ENCODE measurements around the gene FUOM.
A peak's percentile ranks its signal among the peaks of the same experiment; 100 is the strongest.

Gene FUOM, protein sequence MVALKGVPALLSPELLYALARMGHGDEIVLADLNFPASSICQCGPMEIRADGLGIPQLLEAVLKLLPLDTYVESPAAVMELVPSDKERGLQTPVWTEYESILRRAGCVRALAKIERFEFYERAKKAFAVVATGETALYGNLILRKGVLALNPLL

DNA sequence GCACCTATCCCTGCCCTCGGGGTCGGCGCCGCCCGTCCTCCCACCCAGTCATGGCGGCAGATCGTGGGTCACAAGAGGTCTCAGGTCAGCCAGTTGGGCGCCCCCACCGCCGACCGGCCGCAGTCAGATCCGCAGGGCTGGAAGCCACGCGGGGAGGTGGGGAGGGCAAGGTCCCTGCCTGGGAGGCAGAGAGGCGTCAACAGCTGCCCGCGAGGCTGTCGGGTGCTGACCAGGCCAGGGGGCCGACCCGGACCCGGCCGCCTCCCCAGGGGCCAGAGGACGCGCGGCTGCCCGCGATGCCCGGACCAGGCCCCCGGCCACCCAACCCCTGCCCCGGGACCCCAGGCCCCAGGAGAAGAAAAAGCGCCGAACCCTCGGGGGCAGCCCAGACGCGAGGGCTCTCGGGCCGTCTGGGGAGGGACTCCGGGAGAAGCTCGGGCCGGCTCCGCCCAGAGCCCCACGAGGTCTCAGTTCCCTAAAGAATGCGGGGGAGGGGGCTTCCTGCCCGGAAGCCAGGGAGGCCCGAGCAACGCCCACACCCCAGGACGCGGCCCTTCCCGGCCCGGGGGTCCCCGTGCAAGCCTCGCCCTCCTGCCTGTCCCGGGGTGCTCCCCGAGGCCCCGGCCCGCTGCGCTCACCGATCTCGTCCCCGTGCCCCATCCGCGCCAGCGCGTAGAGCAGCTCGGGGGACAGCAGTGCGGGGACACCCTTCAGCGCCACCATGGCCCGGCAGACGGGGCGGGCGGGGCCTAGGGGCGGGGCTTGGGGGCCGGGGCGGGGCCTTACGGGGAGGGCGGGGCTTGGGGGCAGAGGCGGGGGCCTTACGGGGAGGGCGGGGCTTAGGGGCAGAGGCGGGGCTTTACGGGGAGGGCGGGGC lies at the start of gene FUOM:
FUOM (minus strand) TSS at position 735 of the 877 bp plus-strand sequence; CDS start at position 723, 12 bp downstream.
- no peak for DNase-seq

DNA sequence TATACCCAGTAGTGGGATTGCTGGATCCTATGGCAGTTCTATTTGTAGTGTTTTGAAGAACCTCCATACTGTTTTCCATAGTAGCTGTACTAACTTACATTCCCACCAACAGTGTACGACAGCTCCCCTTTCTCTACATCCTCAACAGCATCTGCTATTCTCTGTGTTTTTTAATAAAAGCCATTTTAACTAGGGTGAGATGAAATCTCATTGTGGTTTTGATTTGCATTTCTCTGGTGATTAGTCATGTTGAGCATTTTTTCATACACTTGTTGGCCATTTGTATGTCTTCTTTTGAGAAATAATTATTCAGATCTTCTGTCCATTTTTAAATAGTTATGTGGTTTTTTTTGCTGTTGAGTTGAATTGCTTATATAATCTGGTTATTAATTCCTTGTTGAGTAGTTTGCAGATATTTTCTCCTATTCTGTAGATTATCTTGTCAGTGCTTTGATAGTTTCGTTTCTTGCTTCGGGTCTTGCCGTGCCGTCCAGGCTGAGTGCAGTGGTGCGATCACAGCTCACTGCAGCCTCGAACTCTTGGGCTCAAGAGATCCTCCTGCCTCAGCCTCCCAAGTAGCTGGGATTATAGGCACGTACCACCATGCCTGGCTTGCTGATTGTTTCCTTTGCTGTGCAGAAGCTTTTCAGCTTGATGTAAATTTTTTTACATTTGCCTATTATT lies 48.2 kb upstream of the FUOM start:
- no peak for DNase-seq

DNA sequence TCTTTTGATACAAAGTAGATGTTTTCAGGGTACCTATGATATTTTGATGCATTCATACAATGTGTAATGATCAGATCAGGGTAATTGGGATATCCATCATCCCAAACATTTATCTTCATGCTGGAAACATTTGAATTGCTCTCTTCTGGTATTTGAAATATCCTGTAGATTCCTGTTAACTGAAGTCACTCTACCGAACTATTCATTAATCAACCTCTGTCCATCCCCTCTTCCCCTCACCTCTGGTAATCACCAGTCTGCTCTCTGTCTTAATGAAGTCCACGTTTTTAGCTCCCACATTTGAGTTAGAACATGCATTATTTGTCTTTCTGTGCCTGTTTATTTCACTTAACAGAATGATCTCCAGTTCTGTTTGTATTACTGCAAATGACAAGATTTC lies 47.5 kb upstream of the FUOM start:
- DNase-seq = no peak

DNA sequence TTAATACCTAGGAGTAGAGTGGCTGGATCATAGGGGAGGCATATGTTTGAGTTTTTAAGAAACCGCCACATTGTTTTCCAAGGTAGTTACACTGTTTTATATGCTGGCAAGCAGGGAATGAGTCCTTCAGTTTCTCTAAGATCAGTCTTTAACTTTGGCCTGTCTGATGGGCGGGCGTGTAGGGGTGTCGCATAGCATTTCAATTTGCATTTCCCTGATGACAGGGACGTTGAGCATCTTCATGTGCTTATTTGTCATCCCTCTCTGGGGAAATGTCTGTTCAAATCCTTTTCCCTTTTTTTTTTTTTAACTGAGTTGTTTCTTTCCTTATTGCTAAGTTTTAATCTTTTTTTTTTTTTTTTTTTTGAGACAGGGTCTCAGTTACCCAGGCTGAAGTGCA lies 46.0 kb upstream of the FUOM start:
- no peak for DNase-seq

DNA sequence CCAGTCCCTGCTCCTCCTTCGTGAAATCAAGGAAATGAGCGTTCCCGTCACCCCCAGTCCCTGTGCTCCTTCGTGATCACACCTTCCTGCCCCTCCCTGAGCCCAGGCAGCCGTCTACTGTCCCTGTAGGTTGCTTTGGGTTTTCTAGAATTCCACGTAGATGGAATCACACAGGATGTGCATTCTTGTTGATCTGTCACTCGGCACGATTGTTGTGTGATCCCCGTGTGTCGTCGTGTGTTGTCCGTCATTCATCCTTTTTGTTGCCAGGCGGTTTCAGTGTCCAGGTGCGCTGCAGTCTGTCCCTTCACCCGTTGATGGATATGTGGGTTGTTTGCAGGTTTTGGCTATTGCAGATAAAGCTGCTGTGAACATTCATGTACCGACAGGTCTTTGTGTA lies 45.5 kb upstream of the FUOM start:
- no peak for DNase-seq

DNA sequence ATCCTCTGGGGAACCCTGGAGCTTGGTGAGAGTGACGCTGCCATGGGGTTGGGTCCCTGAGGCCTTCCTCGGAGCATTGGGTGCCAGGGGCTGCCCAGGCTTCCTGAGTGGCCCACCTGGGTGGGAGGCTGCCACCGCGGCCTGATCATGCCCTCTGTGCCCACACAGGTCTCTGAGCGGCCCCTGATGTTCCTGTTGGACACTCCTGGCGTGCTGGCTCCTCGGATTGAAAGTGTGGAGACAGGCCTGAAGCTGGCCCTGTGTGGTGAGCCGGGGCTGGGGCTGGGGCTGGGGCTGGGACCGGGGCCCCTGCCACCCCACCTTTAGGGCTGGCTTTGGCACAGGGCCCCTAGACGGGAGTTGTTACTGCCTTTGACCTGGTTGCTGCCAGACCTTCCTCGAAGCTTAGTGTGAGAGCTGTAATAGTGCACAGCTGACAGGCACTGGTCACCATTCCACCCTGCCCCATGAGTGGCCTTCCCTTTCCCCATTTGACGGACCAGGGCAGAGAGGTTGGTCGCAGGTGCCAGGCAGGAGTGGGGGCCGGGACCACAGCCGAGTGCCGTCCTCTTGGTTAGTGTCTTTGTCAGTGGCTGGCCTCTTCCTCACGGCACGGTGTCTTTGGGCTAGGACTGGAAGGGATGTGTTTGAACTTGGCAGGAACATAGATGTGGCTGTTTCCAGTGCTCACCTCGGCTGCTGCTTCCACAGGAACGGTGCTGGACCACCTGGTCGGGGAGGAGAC lies 44.3 kb upstream of the FUOM start:
- DNase-seq = no peak

DNA sequence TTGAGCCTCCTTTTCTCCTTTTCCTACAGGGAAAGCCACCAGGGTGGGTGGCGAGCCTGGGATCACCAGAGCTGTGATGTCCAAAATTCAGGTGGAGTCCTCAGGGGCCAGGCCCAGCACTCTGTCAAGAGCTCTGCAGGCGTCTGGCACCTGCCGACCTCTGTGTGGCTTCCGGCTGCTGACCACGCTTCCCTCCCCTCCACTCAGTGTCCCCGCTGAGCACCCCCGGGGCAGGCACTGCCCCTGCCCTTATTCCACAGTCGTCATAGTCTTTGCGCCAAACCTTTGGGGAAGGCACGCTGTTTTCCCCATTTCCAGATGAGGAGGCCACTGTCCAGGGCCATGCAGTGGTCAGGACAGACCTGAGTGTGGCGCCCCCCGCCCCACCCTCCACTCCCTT lies 43.7 kb upstream of the FUOM start:
- DNase-seq = no peak

DNA sequence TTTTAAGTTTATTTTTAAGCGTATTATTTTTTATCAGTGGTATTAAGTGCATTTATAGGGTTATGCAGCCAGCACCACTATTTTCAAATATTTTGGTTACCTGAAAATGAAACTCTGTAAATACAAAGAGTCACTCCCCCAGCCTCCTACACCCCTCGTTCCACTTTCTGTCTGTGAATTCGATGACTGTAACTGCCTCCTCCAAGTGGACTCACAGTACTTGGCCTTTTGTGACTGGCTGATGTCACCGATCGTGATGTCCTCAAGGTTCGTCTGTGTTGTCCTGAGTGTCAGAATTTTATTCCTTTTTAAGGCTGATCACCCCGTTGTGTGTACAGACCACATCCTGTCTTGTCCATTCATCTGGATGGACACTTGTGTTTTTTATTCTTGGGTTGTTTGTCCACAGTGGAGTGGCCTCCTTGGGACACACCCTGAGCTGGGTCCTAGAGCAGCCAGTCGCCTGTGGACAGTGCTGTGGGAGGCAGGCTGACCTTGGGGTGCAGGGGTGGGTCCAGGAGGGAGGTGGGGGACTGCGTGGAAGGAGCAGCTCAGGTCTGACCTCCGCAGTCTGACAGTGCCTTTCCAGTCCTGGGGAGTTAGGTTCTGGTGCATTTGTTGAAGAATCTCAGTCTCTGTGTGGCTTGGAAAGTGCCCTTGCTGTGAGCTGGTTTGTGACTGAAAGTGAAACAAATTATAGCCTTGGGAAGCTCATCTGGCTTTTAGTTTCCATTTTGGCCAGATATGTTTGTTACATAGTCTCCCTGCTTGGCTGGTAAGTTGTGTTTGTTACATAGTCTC lies 43.0 kb upstream of the FUOM start:
- no peak for DNase-seq

DNA sequence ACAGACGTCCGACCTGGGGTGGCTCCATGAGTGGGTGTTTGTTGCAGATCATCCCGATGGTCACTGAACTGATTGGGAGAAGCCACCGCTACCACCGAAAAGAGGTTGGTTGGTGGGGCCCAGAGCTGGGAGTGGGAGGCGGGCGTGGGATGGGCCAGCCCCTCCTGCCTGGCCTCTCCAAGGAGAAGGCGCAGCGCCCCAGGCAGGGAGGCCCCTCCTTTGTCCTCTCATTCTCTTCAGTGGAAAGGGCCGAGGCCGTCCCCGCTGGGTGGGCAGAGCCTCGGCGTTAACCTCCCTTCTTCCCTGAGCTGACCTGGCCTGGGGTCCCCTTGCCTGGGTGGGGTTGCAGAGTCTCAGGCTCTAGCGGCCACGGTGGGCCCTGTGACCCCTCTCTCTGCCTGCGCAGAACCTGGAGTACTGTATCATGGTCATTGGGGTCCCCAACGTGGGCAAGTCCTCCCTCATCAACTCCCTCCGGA lies 41.3 kb upstream of the FUOM start:
- DNase-seq = no peak

DNA sequence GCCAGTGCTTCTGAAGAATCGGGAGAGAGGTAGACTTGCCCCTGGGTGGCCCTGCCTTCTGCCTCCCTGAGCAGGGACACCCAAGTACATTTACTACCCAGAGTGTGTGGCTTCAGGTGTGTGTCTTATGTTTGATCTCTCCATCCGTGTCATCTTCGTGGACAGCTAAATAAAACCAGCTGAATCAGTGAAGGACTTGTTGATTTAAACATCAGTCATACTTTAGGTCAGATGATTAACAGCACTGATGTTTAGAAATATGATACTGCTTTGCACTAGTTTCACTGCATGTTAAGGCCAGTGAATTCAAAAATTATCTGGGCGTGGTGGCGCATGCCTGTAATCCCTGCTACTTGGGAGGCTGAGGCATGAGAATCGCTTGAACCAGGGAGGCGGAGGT lies 40.1 kb upstream of the FUOM start:
- DNase-seq = no peak

DNA sequence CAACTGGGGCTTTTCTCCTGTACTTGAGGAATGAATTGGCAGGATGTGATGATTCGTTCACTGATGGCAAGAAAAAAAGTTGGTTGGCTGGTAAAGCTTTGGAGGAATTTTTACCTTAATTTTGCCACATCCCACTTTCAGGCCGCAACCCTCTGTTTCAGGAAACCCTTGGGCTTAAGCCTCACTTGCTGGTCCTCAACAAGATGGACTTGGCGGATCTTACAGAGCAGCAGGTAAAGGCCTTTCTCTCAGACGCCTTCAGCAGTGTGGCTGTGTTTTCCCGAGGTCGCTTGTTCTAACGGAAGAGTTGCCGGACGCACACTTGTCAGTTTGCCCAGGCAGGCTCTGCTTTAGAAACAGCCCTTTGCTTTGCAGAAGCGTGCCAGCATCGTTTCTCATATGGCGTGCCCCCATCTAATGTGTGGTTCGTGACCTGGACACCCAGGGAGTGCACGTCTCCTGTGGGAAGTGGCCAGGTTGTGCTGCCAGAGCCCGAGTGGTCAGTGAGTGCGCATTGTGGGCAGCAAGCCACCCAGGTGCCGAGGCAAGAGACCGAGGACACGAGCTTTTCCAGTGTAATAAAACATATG lies 38.3 kb upstream of the FUOM start:
- no peak for DNase-seq

DNA sequence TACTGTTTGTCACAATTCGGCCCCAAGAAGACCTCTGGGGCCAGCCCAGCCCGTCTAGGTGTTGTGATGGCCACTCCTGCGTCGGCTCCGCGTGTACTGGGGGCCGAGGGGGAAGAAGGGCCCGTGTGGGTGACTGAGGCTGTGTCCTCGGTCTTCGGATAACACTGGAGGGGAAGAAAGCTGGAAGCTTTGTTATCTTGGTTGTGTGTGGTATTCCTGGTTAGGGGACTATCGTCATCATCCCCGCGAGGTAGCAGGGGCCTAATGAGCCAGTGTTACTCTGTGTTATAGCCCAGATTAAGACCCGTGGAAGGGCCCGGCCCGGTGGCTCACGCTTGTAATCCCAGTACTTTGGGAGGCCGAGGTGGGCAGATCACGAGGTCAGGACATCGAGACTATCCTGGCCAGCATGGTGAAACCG lies 37.0 kb upstream of the FUOM start:
- no peak for DNase-seq

DNA sequence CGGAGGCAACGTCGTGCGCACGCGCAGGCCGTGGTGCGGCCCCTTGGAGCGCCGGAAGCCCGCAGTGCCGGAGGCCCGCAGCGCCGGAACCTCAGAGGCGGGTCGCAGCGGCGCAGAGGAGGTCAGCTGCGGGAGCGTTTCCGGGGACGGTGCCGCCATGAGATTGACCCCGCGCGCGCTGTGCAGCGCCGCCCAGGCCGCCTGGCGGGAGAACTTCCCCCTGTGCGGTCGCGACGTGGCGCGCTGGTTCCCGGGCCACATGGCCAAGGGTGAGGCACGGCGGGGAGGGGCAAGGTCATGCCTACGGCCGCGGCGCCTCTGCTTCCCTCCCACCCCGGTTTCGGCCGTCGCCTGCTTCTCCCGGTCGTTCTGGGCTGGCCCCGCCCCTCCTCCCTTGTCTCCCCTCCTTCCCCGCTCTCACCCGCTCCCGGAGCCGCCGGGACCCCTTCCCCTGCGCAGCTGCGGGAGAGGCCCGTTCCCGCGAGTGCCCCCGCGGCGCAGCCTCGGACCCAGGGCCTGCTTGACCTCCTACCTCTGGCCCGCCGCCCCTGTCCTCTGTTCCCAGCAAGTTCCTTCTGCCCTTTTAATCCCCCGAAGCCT lies 36.3 kb upstream of the FUOM start, which contains the start of gene MTG1:
MTG1 (plus strand) TSS at position 94 of the 600 bp plus-strand sequence; CDS start at position 158, 64 bp downstream.
- peak; percentile 63 for DNase-seq

DNA sequence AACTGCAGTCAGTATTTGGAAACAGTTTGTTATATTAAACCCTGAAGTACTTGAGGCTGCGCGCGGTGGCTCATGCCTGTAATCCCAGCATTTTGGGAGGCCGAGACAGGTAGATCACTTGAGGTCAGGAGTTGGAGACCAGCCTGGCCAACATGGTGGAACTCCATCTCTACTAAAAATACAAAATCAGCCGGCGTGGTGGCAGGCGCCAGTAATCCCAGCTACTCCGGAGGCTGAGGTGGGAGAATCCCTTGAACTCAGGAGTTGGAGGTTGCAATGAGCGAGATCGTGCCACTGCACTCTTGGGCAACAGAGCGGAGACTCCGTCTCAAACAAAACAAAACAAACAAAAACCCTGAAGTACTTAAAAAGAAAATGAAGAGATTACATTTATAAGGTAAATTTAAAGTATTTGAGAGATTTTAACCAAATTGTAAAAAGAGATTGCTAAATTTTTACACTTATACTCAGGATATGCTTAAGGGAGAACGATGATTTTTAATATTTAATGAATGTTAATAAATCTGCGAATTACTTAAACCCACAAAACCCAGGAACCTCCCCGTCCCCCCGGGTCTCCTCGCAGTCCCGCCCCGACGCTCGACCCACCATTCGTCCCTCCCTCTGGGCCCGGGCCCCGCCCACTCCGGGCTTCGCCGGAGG lies 35.7 kb upstream of the FUOM start:
- DNase-seq = no peak

DNA sequence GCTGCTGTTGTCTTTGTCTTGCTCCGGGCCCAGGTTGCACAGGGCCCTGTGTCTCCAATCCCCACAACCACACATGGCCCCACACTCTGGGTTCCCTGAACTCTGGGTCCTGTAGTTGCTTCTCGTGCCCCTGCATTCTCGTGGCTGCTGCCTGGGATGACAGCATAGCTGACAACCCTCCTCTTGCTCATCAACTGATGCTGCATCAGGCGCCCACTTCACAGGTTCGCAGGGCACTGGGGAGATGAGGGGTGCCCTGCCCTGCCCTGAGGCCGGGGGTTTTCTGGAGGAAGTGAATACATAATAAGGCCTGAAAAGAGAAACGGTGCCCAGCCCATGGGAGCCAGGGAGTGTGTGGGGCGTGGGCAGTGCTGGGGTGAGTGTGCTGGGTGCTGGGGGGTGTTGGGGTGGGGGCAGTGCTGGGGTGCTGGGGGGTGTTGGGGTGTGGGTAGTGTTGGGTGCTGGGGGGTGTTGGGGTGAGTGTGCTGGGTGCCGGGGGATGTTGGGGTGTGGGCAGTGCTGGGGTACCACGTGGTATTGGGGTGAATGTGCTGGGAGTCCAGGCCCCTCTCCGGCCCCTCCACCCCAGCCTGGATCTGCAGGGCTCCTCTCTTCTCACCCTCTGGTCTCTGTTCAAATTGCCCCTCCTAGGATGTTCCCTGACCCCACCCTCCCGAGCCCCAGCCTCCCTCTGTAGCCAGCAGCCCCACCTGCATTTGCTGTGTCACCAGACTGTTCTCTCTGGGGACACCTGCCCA lies 34.1 kb upstream of the FUOM start:
- DNase-seq = no peak

DNA sequence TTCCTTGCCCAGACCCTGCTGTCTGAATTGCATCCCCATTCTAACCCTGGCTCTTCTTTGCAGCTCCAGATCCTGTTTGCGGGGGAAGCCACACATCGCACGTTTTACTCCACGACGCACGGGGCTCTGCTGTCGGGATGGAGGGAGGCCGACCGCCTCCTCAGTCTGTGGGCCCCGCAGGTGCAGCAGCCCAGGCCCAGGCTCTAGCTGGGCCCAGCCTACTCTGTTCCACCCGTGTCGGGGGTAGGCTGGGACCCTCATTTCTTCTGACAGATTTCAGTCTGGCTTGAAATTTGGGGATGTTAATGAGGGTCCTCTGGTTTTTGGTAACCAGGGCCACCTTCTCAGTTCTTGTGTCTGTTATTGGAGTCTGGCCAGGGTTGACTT lies 33.4 kb upstream of the FUOM start:
- DNase-seq = no peak

DNA sequence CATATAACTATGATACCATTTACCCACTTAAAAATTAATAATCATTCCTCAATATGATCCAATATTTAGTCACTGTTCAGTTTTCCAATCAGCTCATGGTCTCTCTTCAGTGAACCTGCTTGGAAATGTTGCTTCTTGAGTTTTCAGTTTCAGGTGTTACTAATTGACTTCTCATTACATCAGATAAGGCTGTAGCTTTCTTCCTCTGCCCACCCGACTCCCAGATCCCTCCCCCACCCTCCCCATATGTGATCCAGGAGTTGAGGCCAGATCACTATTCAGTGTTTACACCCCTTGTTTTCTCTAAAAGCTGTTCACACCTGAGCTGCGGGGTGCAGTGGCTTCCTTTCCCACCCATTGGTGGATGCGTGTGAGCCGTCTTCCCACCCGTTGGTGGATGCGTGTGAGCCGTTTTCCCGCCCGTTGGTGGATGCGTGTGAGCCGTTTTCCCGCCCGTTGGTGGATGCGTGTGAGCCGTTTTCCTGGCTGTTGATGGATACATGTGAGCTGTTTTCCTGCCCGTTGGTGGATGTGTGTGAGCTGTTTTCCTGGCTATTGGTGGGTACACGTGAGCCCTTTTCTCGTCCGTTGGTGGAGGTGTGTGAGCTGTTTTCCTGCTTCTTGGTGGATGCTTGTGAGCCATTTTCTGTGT lies 32.9 kb upstream of the FUOM start:
- DNase-seq = no peak

DNA sequence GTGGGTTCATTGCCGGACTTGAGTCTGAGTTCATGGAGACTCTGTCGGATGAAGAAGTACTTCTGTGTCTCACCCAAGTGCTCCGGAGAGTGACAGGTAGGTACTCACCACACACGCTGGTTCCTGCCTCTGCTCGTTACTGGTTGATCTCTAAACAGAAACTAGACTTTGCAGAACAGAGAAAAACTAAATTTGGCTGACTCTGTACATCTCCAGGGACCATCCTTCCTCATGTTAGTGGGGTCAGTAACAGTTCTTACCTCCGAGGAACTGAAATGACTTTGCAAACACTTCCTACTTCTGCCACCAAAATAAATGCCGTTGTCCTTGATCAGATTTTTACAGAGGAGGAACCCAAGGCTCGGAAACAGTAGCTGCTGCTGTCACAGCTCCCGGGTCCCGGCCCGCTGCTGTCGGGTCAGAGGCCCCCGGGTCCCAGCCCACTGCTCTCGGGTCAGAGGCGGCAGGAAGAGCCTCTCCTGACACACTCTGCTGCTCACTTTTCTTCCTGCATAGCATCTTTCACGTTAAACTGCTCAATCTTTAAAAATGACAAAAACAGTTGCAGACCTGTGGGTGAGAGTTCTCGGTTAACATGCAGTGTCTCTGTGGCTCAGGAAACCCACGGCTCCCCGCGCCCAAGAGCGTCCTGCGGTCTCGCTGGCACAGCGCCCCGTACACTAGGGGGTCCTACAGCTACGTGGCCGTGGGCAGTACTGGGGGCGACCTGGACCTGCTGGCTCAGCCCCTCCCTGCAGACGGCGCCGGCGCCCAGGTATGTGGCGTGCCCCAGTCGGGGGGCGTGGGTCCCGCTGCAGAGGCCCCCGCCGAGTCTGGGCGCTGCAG lies 31.4 kb upstream of the FUOM start:
- DNase-seq = no peak

Data from cortex of kidney (tissue), 1 donor.